GM21619 (cell line): ENCODE results near the gene RSPH9.

Experiments
- ATAC-seq: cut with Tn5 transposase; IDR thresholded peaks from one replicate; pipeline ENCODE4 v1.9.1; 2021; ENCODE audit not compliant: unreplicated experiment

RSPH9 gene

GRCh38 chr6:43707767-43708166 lies 62.9 kb downstream of the RSPH9 start:
- ATAC-seq: no peak

GRCh38 chr6:43708860-43709653 lies 64.2 kb downstream of the RSPH9 start:
- ATAC-seq: no peak

- ATAC-seq: no peak
These were observed 64.9 kb downstream of the RSPH9 start for GRCh38 chr6:43709654-43710303.

- no peak for ATAC-seq
These were observed 65.7 kb downstream of the RSPH9 start for GRCh38 chr6:43710576-43710975.

GRCh38 chr6:43712579-43712978 lies 67.7 kb downstream of the RSPH9 start:
- no peak for ATAC-seq

- no peak for ATAC-seq
These were observed 68.9 kb downstream of the RSPH9 start for GRCh38 chr6:43713643-43714310.

- ATAC-seq: peak; percentile 14
These were observed 69.6 kb downstream of the RSPH9 start for GRCh38 chr6:43714311-43715055.

GRCh38 chr6:43715056-43715788 lies 70.4 kb downstream of the RSPH9 start:
- ATAC-seq: peak; percentile 89

- no peak for ATAC-seq
These were observed 71.3 kb downstream of the RSPH9 start for GRCh38 chr6:43716099-43716498.

GRCh38 chr6:43717389-43717788 lies 72.6 kb downstream of the RSPH9 start:
- ATAC-seq: no peak

- no peak for ATAC-seq
These were observed 73.0 kb downstream of the RSPH9 start for GRCh38 chr6:43717822-43718221.

GRCh38 chr6:43718387-43719105 lies 73.7 kb downstream of the RSPH9 start:
- no peak for ATAC-seq

GRCh38 chr6:43719511-43719910 lies 74.7 kb downstream of the RSPH9 start:
- no peak for ATAC-seq

GRCh38 chr6:43720999-43721398 lies 76.2 kb downstream of the RSPH9 start:
- no peak for ATAC-seq
